A673 (cell line): ENCODE measurements around the gene CCDC106. TPM values are rescaled to one million over a fixed set of nuclear protein-coding genes. Genes with fewer than 3 reads are reported as not detected.

ENCODE experiments used
- BruUV-seq: library from RNA; stranded (reverse); fragments of 400-500 nt; replicated peaks from 2 replicates; lab custom pipeline; 2021; lab: Mats Ljungman, UMichigan
- CTCF ChIA-PET: fragments of 300-600 bp; sonication (Branson Sonifier 250); formaldehyde crosslinking; loops from one replicate; lab custom pipeline; 2022; ENCODE audit warnings: antibody characterized with exemption; lab: Charles Lee
- POLR2A ChIA-PET: fragments of 300-600 bp; sonication (Branson Sonifier 250); formaldehyde crosslinking; loops from one replicate; lab custom pipeline; 2022; ENCODE audit warnings: antibody characterized with exemption; ENCODE audit not compliant: low non-redundant PET; lab: Charles Lee
- DNase-seq: peaks from one replicate; pipeline ENCODE4 v3.0.0-alpha.2; 2015; ENCODE audit warnings: low spot score
- H3K27ac ChIP-seq: fragments of 200-600 bp; sonication (generic); 2 replicates; pipeline ENCODE4 v1.5.1; 2016; ENCODE audit warnings: mixed run types, low read depth, mild to moderate bottlenecking, mixed read lengths, antibody characterized with exemption, low read length; ENCODE audit not compliant: poor library complexity, severe bottlenecking
- H3K27me3 ChIP-seq: fragments of 200-600 bp; sonication (generic); replicated peaks from 2 replicates; pipeline ENCODE4 v1.6.1; 2017; ENCODE audit warnings: mixed run types, low read depth, mild to moderate bottlenecking, mixed read lengths, antibody characterized with exemption, low read length; ENCODE audit not compliant: insufficient read depth, poor library complexity
- H3K36me3 ChIP-seq: fragments of 200-600 bp; sonication (generic); 2 replicates; pipeline ENCODE4 v1.6.1; 2016; ENCODE audit warnings: mixed run types, mild to moderate bottlenecking, mixed read lengths, antibody characterized with exemption, low read length; ENCODE audit not compliant: insufficient read depth, poor library complexity, severe bottlenecking
- H3K4me1 ChIP-seq: fragments of 200-600 bp; sonication (generic); 2 replicates; pipeline ENCODE4 v1.6.1; 2017; ENCODE audit warnings: mixed run types, mild to moderate bottlenecking, mixed read lengths, antibody characterized with exemption, low read length; ENCODE audit not compliant: insufficient read depth, poor library complexity, severe bottlenecking
- H3K4me3 ChIP-seq: fragments of 200-600 bp; sonication (generic); 2 replicates; pipeline ENCODE4 v1.5.1; 2016; ENCODE audit warnings: low read depth, mixed run types, mild to moderate bottlenecking, mixed read lengths, low read length; ENCODE audit not compliant: poor library complexity, severe bottlenecking
- H3K9me3 ChIP-seq: fragments of 200-600 bp; sonication (generic); 2 replicates; pipeline ENCODE4 v1.6.1; 2016; ENCODE audit warnings: mixed run types, low read depth, mild to moderate bottlenecking, mixed read lengths, antibody characterized with exemption, low read length; ENCODE audit not compliant: poor library complexity, severe bottlenecking
- EZH2 ChIP-seq: fragments of 200-600 bp; sonication (generic); IDR thresholded peaks from 2 replicates; pipeline ENCODE4 v1.6.1; 2017; ENCODE audit warnings: borderline replicate concordance, low read depth, mild to moderate bottlenecking, mixed read lengths, antibody characterized with exemption, low read length; ENCODE audit not compliant: poor library complexity, severe bottlenecking
- intact Hi-C: fragments of 100-400 bp; cut with micrococcal nuclease; formaldehyde crosslinking; loops from one replicate; pipeline ENCODE4 v1.10.0; 2022; ENCODE audit not compliant: unreplicated experiment
- total RNA-seq: library from RNA; stranded (reverse); gene quantifications from 2 replicates; pipeline ENCODE4 v1.2.3, GENCODE V29; 2021
- TF ChIP-seq, protein P1 (sequence below): fragments of 300-800, 200-600 bp; sonication (generic); conservative IDR thresholded peaks from 2 replicates; pipeline ENCODE4 v1.5.1; 2017; ENCODE audit warnings: low read depth, mild to moderate bottlenecking, antibody characterized with exemption, low read length, moderate library complexity, mixed read lengths

Gene CCDC106
- total RNA-seq, 1 experiment from 2014 or later, result 41.5 TPM

DNA sequence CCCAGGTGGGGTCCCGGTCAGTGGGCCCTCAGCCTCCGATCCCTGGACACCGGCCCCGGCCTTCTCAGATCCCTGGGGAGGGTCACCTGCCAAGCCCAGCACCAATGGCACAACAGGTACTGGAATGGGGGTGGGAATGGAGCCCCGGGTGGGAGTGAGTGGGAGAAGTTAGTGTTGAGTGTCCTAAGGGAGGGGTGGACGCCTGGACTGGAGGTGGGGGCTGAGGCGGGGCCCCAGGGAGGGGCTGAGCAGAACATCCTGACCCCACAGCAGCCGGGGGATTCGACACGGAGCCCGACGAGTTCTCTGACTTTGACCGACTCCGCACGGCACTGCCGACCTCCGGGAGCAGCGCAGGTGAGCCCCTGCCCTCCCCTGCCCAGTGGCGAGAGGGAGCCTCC, 44.7 kb downstream of the CCDC106 start:
- intact Hi-C loops, result no loop called here
- POLR2A ChIA-PET, result no interaction called here

DNA sequence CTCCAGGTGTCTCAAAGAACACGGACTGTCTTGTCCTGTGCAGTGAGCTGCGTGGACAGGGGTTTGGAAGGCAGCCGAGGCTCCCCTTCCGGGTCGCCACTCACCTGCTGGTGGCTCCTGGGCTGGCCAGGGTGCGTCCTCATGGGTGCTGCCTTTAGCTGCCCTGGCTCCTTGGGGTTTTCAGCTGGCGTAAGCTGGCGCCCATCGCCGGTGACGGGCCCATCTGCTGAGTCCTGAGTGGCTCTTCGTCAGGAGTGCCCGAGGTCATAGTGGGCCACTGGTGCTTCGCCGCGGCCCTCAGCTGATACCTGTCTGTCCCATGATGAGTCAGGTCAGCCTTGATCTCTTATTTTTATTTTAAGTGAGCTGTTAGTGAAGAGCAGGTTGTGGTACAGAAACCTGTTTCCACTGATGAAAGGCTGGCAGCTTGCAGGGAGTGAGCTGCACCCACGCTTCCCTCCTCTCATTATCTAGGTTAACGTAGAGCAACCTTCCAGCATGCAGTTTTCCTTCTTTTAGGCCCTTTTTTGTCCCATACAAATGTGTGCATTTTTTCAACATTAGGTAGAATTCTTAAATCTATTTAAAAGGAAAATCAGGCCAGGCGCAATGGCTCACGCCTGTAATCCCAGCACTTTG, 45.4 kb downstream of the CCDC106 start:
- DNase-seq, result no peak
- no peaks in the 10 kb centered on the region for H3K9me3 ChIP-seq
- no peak for TF ChIP-seq EZH2
- TF ChIP-seq, protein P1, sequence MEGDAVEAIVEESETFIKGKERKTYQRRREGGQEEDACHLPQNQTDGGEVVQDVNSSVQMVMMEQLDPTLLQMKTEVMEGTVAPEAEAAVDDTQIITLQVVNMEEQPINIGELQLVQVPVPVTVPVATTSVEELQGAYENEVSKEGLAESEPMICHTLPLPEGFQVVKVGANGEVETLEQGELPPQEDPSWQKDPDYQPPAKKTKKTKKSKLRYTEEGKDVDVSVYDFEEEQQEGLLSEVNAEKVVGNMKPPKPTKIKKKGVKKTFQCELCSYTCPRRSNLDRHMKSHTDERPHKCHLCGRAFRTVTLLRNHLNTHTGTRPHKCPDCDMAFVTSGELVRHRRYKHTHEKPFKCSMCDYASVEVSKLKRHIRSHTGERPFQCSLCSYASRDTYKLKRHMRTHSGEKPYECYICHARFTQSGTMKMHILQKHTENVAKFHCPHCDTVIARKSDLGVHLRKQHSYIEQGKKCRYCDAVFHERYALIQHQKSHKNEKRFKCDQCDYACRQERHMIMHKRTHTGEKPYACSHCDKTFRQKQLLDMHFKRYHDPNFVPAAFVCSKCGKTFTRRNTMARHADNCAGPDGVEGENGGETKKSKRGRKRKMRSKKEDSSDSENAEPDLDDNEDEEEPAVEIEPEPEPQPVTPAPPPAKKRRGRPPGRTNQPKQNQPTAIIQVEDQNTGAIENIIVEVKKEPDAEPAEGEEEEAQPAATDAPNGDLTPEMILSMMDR, result no peak
- H3K36me3 ChIP-seq, result peaks cover 52% of the 10 kb centered on the region
- CTCF ChIA-PET, result interaction anchor here (0.7 kb wide), 1 partner anchor 118 kb away, joined by 9 read pairs; no protein-coding TSS in a partner anchor
- H3K27ac ChIP-seq, result no peak overlapping the region
- POLR2A ChIA-PET, result no interaction called here
- no peaks in the 10 kb centered on the region for H3K27me3 ChIP-seq
- no peak overlapping the region for H3K4me3 ChIP-seq
- no TSS peak for BruUV-seq
- intact Hi-C loops, result no loop called here
- no peaks in the 10 kb centered on the region for H3K4me1 ChIP-seq

More for the DNA sequence above, 44.7 kb downstream of the CCDC106 start:
- no peaks in the 10 kb centered on the region for H3K9me3 ChIP-seq
- CTCF ChIA-PET, result no interaction called here
- BruUV-seq, result no TSS peak
- H3K27me3 ChIP-seq, result no peaks in the 10 kb centered on the region
- no peak for DNase-seq
- H3K27ac ChIP-seq, result no peak overlapping the region
- H3K4me3 ChIP-seq, result no peak overlapping the region
- TF ChIP-seq, protein P1, result no peak
- no peak for TF ChIP-seq EZH2
- H3K36me3 ChIP-seq, result peaks cover 51% of the 10 kb centered on the region
- H3K4me1 ChIP-seq, result no peaks in the 10 kb centered on the region

DNA sequence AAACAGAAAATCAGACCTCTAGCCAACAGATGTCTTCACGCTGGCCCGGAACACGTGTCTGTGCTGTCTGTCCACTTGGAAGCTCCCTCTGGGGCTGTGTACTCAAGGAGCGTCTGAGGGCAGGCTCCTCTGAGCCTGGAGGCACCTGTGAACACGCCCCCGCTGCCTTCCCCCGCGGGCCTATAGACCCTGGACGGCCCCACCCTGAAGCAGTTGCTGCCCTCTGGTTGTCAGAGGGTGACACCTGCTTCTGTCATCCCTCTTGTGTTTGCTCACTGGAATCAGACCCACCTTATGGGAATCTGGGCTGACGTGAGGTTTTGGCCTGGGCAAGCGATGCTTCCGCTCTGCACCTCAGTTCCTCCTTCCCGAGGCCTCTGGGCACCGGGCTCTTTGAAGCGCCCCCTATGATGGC, 46.2 kb downstream of the CCDC106 start:
- no peak overlapping the region for H3K27ac ChIP-seq
- no peak for DNase-seq

More for the DNA sequence above, 46.2 kb downstream of the CCDC106 start:
- no peak for TF ChIP-seq EZH2
- TF ChIP-seq, protein P1, result no peak
- Histone ChIP-seq H3K4me1 (no peaks in the 10 kb centered on the region), H3K9me3 (no peaks in the 10 kb centered on the region), H3K36me3 (peaks cover 52% of the 10 kb centered on the region), H3K4me3 (no peak overlapping the region), H3K27me3 (no peaks in the 10 kb centered on the region)
- BruUV-seq, result no TSS peak
- POLR2A ChIA-PET, result no interaction called here
- intact Hi-C loops, result no loop called here
- CTCF ChIA-PET, result interaction anchor here (0.7 kb wide), 1 partner anchor 117 kb away, joined by 9 read pairs; no protein-coding TSS in a partner anchor
